GM23248 (cell line): ENCODE data around the gene PNPLA3.

ENCODE experiments used
- EZH2 ChIP-seq: fragments of 200-600 bp; sonication (generic); IDR thresholded peaks from 2 replicates; pipeline ENCODE4 v1.6.1; 2018; ENCODE audit warnings: antibody characterized with exemption, mild to moderate bottlenecking; ENCODE audit not compliant: insufficient read depth, poor library complexity, severe bottlenecking
- EZH2phosphoT487 ChIP-seq: fragments of 200-600 bp; sonication (generic); IDR thresholded peaks from 2 replicates; pipeline ENCODE4 v1.6.1; 2018; ENCODE audit warnings: antibody characterized with exemption, moderate library complexity, mild to moderate bottlenecking, low read depth; ENCODE audit not compliant: insufficient read depth

GRCh38 chr22:43917521-43917920 is 6.1 kb upstream of the PNPLA3 start:
- TF ChIP-seq EZH2phosphoT487 (no peak), EZH2 (no peak)
